ENCODE results near the gene CDRT15L2.
"Not testable (repeated sequence)": the region's sequence is repeated elsewhere in the genome, so short reads cannot be mapped to it uniquely, and the experiment has no call there.

The CDRT15L2 gene

GRCh38 chr17:20562587-20562986 lies 16.9 kb upstream of the CDRT15L2 start:
- Mint-ChIP-seq H3K4me3 (no peak overlapping the region), H3K27ac (no peak overlapping the region), H3K9me3 (no peaks in the 10 kb centered on the region), H3K36me3 (ENCODE audit: low read depth) (no peaks in the 10 kb centered on the region), H3K27me3 (ENCODE audit: low read depth) (no peaks in the 10 kb centered on the region), H3K4me1 (ENCODE audit: low read depth) (no peaks in the 10 kb centered on the region)

DNA sequence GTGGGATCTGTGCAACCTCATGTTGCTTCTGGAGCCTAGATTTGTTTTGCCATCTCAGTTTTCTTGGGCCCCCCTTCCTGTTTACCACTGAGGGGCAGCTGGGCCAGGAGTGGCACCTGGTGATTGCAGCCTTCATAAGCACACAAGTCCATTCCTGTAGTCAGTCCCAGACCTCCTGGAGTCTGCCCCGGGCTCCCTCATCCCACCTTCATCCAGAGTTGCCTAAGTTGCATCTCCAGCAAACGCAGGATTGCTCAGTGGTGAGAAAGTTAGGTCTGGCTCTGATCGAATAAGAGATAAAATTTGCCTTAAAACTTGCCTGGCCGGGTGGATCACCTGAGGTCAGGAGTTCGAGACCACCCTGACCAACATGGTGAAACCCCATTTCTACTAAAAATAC lies 14.3 kb upstream of the CDRT15L2 start:
- H3K4me3 Mint-ChIP-seq; H3K9me3 Mint-ChIP-seq; H3K27ac Mint-ChIP-seq; H3K27me3 Mint-ChIP-seq (ENCODE audit: low read depth); H3K4me1 Mint-ChIP-seq (ENCODE audit: low read depth); H3K36me3 Mint-ChIP-seq (ENCODE audit: low read depth): not testable (repeated sequence)

GRCh38 chr17:20565711-20566110 lies 13.8 kb upstream of the CDRT15L2 start:
- Mint-ChIP-seq H3K27ac (no peak overlapping the region), H3K27me3 (ENCODE audit: low read depth) (no peaks in the 10 kb centered on the region), H3K4me3 (no peak overlapping the region), H3K36me3 (ENCODE audit: low read depth) (no peaks in the 10 kb centered on the region), H3K9me3 (no peaks in the 10 kb centered on the region), H3K4me1 (ENCODE audit: low read depth) (no peaks in the 10 kb centered on the region)

DNA sequence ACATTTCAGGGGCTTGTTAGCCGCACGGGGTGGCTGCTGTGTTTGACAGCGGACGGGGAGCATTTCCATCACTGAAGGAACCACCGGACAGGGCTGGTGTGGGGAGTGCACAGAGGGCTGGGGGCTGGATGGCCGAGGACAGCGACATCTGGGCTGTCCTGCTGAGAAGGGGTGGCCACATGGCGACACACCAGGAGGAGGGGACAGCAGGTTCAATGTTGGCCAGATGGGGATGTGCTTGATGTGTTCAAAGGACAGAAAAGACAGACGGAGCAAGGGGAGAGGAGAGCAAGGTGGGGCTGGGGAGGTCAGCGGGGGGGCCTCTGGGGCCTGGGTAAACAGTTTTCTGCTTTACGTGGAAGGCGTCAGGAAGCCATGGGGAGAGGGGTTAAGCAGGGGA lies 12.8 kb upstream of the CDRT15L2 start:
- H3K36me3 Mint-ChIP-seq (ENCODE audit: low read depth); H3K4me3 Mint-ChIP-seq; H3K9me3 Mint-ChIP-seq; H3K27me3 Mint-ChIP-seq (ENCODE audit: low read depth); H3K27ac Mint-ChIP-seq; H3K4me1 Mint-ChIP-seq (ENCODE audit: low read depth): not testable (repeated sequence)

DNA sequence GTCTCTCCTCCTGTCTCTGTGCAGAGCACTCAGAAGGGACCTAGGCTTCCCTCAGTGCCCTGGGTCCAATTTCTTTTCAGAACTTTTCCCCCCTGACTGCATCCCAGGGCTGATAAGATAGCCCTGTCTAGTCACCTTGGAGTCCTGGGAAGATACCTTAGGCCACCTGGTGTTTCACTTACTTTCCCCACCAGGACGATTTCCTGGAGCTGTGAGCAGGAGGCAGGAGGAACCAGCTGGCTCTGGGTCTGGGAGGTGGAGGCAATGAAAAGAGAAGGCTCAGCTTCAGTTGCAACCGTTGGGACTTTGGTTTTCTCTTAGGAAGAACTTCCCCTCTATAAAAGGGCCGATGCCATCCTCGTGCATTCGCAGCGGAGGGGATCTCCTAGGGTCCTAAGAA lies 12.1 kb upstream of the CDRT15L2 start:
- H3K27ac Mint-ChIP-seq; H3K4me1 Mint-ChIP-seq (ENCODE audit: low read depth); H3K27me3 Mint-ChIP-seq (ENCODE audit: low read depth); H3K9me3 Mint-ChIP-seq; H3K4me3 Mint-ChIP-seq; H3K36me3 Mint-ChIP-seq (ENCODE audit: low read depth): not testable (repeated sequence)

DNA sequence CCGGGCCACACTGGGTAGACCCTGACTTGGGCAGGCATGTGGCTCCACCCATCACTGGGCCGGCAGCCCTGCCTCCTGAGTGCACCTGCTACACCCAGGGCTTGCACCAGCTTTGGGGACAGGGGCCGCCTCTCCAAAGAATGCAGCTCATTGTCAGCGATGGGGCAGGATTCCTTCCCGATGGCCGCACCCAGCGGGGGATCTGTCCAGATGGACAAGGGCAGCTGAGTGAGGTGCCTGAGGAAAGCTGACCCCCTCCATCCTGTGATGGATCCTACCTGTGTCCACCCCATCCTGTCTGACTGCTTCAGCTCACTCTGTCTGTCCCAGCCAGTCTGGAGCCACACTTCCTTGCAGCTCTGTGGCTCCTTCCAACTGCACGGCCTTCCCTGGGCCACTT lies 10.9 kb upstream of the CDRT15L2 start:
- H3K4me1 Mint-ChIP-seq (ENCODE audit: low read depth); H3K27ac Mint-ChIP-seq; H3K36me3 Mint-ChIP-seq (ENCODE audit: low read depth); H3K4me3 Mint-ChIP-seq; H3K9me3 Mint-ChIP-seq; H3K27me3 Mint-ChIP-seq (ENCODE audit: low read depth): not testable (repeated sequence)

DNA sequence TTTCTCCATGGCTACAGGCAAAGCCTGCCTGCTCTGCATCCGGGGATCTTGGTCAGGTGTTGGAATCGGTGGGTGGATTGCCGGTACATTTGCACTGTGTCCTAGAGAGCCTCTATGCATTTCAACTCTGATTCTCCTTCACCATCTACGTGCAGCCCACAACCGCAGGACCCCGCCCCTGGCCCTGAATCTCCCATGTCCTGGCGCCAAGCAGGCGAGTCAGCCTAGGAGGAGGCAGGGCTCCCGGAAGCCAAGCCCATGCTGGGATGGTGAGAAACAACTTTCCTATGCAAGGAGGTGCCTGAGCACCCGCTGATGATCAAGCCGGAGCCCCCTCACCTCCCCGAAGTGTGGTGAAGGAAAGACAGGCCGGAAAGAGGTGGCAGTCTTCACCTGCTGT lies 7.9 kb upstream of the CDRT15L2 start:
- H3K27ac Mint-ChIP-seq; H3K9me3 Mint-ChIP-seq; H3K27me3 Mint-ChIP-seq (ENCODE audit: low read depth); H3K4me3 Mint-ChIP-seq; H3K36me3 Mint-ChIP-seq (ENCODE audit: low read depth); H3K4me1 Mint-ChIP-seq (ENCODE audit: low read depth): not testable (repeated sequence)

DNA sequence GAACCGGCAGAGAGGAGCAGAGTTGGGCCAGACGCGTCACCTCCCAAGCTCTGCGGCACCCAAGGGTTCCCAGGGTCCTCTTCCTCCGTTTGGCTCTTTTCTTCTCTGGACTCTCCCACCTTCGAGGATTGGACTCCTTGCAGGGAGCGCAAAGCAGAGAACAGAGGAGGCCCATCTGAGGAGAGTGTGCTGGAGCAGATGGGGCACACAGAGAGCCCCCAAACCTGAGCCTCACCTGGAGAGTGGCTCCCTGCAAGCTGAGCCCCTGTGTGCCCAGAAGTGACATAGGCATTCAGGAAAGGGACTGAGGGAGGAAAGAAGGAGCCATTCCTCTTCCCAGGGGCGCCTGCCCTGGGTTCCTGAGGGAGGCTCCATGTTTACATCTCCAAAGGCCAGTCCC lies 6.3 kb upstream of the CDRT15L2 start:
- H3K36me3 Mint-ChIP-seq (ENCODE audit: low read depth); H3K4me3 Mint-ChIP-seq; H3K9me3 Mint-ChIP-seq; H3K4me1 Mint-ChIP-seq (ENCODE audit: low read depth); H3K27me3 Mint-ChIP-seq (ENCODE audit: low read depth); H3K27ac Mint-ChIP-seq: not testable (repeated sequence)

GRCh38 chr17:20575071-20575470 lies 4.5 kb upstream of the CDRT15L2 start:
- H3K27me3 Mint-ChIP-seq (ENCODE audit: low read depth); H3K4me3 Mint-ChIP-seq; H3K27ac Mint-ChIP-seq; H3K9me3 Mint-ChIP-seq; H3K36me3 Mint-ChIP-seq (ENCODE audit: low read depth); H3K4me1 Mint-ChIP-seq (ENCODE audit: low read depth): not testable (repeated sequence)

- H3K27me3 Mint-ChIP-seq (ENCODE audit: low read depth), result peaks cover 11% of the 10 kb centered on the region
- H3K4me1 Mint-ChIP-seq (ENCODE audit: low read depth); H3K4me3 Mint-ChIP-seq; H3K27ac Mint-ChIP-seq; H3K36me3 Mint-ChIP-seq (ENCODE audit: low read depth); H3K9me3 Mint-ChIP-seq: not testable (repeated sequence)
Observed at GRCh38 chr17:20583891-20584577, 4.5 kb downstream of the CDRT15L2 start.

GRCh38 chr17:20588744-20589453 lies 9.4 kb downstream of the CDRT15L2 start:
- not testable (repeated sequence) for H3K4me3 Mint-ChIP-seq; H3K36me3 Mint-ChIP-seq (ENCODE audit: low read depth); H3K27ac Mint-ChIP-seq; H3K4me1 Mint-ChIP-seq (ENCODE audit: low read depth); H3K9me3 Mint-ChIP-seq
- H3K27me3 Mint-ChIP-seq (ENCODE audit: low read depth), result peaks cover 16% of the 10 kb centered on the region

DNA sequence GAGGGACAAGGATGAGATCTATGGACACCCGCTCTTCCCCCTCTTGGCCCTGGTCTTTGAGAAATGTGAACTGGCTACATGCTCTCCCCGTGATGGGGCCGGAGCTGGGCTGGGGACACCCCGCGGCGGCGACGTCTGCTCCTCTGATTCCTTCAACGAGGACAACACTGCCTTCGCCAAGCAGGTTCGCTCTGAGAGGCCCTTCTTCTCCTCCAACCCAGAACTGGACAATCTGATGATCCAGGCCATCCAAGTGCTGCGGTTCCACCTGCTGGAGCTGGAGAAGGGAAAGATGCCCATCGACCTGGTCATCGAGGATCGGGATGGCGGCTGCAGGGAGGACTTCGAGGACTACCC lies 9.9 kb downstream of the CDRT15L2 start:
- not testable (repeated sequence) for H3K4me1 Mint-ChIP-seq (ENCODE audit: low read depth); H3K27ac Mint-ChIP-seq; H3K4me3 Mint-ChIP-seq; H3K36me3 Mint-ChIP-seq (ENCODE audit: low read depth); H3K9me3 Mint-ChIP-seq
- peaks cover 16% of the 10 kb centered on the region for H3K27me3 Mint-ChIP-seq (ENCODE audit: low read depth)

DNA sequence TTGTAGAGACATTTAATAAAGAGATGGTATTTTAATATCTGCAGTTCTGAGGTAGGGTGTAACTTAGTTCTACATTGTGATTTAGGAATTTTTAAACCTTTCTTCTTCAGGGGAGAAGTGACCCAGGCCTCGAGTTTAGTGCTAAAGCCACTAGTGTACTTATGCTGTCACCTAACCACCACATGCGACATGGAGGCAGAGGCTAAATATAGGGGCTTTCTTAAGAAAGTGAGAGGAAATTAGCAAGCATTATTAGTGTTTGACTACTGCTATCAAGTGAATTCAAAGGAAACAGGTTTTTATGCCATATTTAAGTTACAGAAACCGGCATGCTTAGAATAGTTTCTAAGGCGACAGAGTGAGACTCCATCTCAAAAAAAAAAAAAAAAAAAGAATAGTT lies 11.5 kb downstream of the CDRT15L2 start:
- H3K36me3 Mint-ChIP-seq (ENCODE audit: low read depth); H3K27ac Mint-ChIP-seq; H3K4me1 Mint-ChIP-seq (ENCODE audit: low read depth); H3K9me3 Mint-ChIP-seq; H3K4me3 Mint-ChIP-seq: not testable (repeated sequence)
- peaks cover 16% of the 10 kb centered on the region for H3K27me3 Mint-ChIP-seq (ENCODE audit: low read depth)

- H3K4me1 Mint-ChIP-seq (ENCODE audit: low read depth); H3K4me3 Mint-ChIP-seq; H3K9me3 Mint-ChIP-seq; H3K27me3 Mint-ChIP-seq (ENCODE audit: low read depth); H3K36me3 Mint-ChIP-seq (ENCODE audit: low read depth); H3K27ac Mint-ChIP-seq: not testable (repeated sequence)
Observed at GRCh38 chr17:20605568-20605967, 26.0 kb downstream of the CDRT15L2 start.

GRCh38 chr17:20609490-20609889 lies 30.0 kb downstream of the CDRT15L2 start:
- not testable (repeated sequence) for H3K4me3 Mint-ChIP-seq; H3K27me3 Mint-ChIP-seq (ENCODE audit: low read depth); H3K4me1 Mint-ChIP-seq (ENCODE audit: low read depth); H3K9me3 Mint-ChIP-seq; H3K36me3 Mint-ChIP-seq (ENCODE audit: low read depth); H3K27ac Mint-ChIP-seq

GRCh38 chr17:20611309-20611708 lies 31.8 kb downstream of the CDRT15L2 start:
- no peaks in the 10 kb centered on the region for H3K36me3 Mint-ChIP-seq (ENCODE audit: low read depth)
- H3K9me3 Mint-ChIP-seq, result no peaks in the 10 kb centered on the region
- H3K27me3 Mint-ChIP-seq (ENCODE audit: low read depth), result no peaks in the 10 kb centered on the region
- H3K4me3 Mint-ChIP-seq, result no peak overlapping the region
- H3K4me1 Mint-ChIP-seq (ENCODE audit: low read depth), result no peaks in the 10 kb centered on the region
- no peak overlapping the region for H3K27ac Mint-ChIP-seq
